Measurements from ENCODE around the gene CACNA2D3. TPM values are rescaled to one million over a fixed set of nuclear protein-coding genes. Genes with fewer than 3 reads are reported as not detected.

Gene CACNA2D3
- total RNA-seq, 4 donors from 2014 or later, result 0.55 to 3.4 (median 1.6) TPM

DNA sequence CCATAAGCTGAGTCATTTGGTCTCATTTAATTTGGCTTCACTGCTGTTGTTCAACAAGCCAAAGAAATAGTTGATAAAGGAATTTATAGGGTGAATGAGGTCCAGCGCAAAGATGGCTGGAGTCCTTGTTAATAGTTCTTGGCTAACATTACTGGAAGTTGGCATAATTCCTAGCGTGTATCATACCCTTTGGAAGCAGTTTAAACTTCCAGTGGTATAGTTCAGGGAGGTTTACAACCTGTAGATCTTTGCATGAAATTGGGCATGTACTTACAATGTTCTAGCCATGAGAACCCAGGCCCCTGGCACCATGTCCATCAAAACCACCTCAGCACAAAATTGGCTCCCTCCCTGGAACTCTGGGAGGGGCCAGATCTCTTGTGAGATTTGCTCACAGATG lies 424.7 kb downstream of the CACNA2D3 start:
- H3K27ac ChIP-seq, result no peak overlapping the region
- H3K9me3 ChIP-seq, result no peaks in the 10 kb centered on the region
- intact Hi-C loops (cut with DNase I; ENCODE audit: low total_unique reads), result no loop called here
- no peaks in the 10 kb centered on the region for H3K27me3 ChIP-seq
- in situ Hi-C loops (cut with MboI; ENCODE audit: low pct_ligation_motif_present in 1 of 4, low pct_unique_long_range_greater_than_20kb in 1 of 4, low sequenced_read_pairs in 3 of 4), result no loop called here
- no peak overlapping the region for H3K4me3 ChIP-seq
- 50 to 72% methylated on average over 2 of the region's 2 CpGs for WGBS, 2 donors (ENCODE audit: low coverage in 1 of 2)
- no peak for DNase-seq
- no peaks in the 10 kb centered on the region for H3K36me3 ChIP-seq
- no peaks in the 10 kb centered on the region for H3K4me1 ChIP-seq
- no peak for TF ChIP-seq POLR2AphosphoS5 (IDR thresholded peaks at IDR 0.05)
- no peak for TF ChIP-seq EP300 (IDR thresholded peaks at IDR 0.05; ENCODE audit: low read depth)
- no peak for TF ChIP-seq POLR2A (IDR thresholded peaks at IDR 0.05)
- TF ChIP-seq, protein P1, sequence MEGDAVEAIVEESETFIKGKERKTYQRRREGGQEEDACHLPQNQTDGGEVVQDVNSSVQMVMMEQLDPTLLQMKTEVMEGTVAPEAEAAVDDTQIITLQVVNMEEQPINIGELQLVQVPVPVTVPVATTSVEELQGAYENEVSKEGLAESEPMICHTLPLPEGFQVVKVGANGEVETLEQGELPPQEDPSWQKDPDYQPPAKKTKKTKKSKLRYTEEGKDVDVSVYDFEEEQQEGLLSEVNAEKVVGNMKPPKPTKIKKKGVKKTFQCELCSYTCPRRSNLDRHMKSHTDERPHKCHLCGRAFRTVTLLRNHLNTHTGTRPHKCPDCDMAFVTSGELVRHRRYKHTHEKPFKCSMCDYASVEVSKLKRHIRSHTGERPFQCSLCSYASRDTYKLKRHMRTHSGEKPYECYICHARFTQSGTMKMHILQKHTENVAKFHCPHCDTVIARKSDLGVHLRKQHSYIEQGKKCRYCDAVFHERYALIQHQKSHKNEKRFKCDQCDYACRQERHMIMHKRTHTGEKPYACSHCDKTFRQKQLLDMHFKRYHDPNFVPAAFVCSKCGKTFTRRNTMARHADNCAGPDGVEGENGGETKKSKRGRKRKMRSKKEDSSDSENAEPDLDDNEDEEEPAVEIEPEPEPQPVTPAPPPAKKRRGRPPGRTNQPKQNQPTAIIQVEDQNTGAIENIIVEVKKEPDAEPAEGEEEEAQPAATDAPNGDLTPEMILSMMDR (IDR thresholded peaks at IDR 0.05), result no peak

GRCh38 chr3:54547846-54548245 lies 425.5 kb downstream of the CACNA2D3 start:
- in situ Hi-C loops (cut with MboI; ENCODE audit: low pct_ligation_motif_present in 1 of 4, low pct_unique_long_range_greater_than_20kb in 1 of 4, low sequenced_read_pairs in 3 of 4), result no loop called here
- WGBS, 2 donors (ENCODE audit: low coverage in 1 of 2), result 90 to 93% methylated on average over 2 of the region's 2 CpGs
- intact Hi-C loops (cut with DNase I; ENCODE audit: low total_unique reads), result no loop called here
- Histone ChIP-seq H3K27ac (no peak overlapping the region), H3K4me3 (no peak overlapping the region), H3K36me3 (no peaks in the 10 kb centered on the region), H3K27me3 (no peaks in the 10 kb centered on the region), H3K4me1 (no peaks in the 10 kb centered on the region), H3K9me3 (no peaks in the 10 kb centered on the region)
- TF ChIP-seq POLR2A (IDR thresholded peaks at IDR 0.05) (no peak), EP300 (IDR thresholded peaks at IDR 0.05; ENCODE audit: low read depth) (no peak), POLR2AphosphoS5 (IDR thresholded peaks at IDR 0.05) (no peak)
- TF ChIP-seq, protein P1 (IDR thresholded peaks at IDR 0.05), result no peak
- no peak for DNase-seq

DNA sequence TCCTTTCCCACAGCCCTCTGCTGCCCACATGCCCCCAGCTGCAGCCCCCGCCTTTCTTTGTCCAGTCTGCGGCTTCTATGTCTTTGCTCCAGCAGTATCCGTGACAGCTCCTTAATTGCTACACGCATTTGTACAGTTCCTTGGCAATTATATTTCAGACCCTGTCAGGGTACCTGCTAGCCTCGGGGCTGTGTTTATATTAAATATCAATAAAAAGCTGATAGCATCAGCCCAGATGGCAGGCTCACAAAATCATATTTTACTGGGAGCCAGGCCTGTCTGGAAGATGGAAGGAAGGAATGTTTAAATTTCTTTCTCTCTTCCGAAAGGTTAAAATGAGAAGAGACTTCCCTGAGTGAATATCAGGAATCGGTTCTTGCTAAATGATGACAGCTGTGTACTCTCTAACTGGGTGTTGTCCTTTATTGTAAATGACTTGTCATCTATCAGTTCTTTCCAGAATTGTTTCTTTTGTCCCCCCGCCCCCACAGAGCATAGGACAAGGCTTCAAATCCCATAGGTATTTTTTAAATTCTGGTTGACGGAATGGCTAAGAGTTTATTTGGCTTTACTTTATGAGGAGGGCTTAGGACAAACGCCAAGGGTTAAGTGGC lies 427.4 kb downstream of the CACNA2D3 start:
- intact Hi-C loops (cut with DNase I; ENCODE audit: low total_unique reads), result no loop called here

DNA sequence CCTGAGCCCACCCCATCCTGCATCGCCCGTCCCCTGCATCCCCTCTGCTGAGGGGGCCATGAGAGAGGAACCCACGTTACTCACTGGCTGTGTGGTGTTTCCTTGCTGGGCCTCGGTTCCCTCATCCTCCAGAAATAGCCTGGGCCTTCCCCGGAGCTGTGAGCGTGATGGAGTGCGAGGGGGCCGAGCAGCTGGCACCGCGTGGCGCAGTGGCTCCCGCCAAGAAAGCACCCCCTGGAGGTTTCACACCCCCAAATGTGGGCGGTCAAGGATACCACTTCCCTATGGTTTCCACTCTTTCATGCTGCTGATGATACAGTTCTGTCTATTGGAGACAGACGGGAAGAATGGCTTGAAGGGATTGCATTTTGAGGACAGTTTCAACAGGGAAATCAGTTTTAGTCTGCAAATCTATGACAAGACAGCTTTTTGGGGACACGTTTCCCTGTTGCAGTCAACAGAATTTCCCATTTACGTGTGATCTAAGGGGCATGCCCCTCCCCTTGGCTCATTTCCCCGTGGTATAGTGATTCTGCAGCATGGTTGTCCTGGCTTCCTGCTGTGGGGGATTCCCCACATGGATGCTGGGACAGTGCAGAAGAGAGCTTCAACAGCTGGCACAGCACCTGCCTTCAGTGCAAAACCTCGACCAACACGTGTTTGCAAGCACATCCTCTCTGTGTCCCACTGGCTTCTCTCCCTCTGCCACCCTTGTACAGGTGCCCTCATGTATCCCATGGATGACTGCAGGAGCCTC lies 428.0 kb downstream of the CACNA2D3 start:
- DNase-seq, result no peak
- H3K36me3 ChIP-seq, result no peaks in the 10 kb centered on the region
- H3K9me3 ChIP-seq, result no peaks in the 10 kb centered on the region
- in situ Hi-C loops (cut with MboI; ENCODE audit: low pct_ligation_motif_present in 1 of 4, low pct_unique_long_range_greater_than_20kb in 1 of 4, low sequenced_read_pairs in 3 of 4), result no loop called here
- WGBS, 2 donors (ENCODE audit: low coverage in 1 of 2), result 75 to 77% methylated on average over 7 to 19 of the region's 19 CpGs
- H3K4me1 ChIP-seq, result no peaks in the 10 kb centered on the region
- TF ChIP-seq, protein P1 (IDR thresholded peaks at IDR 0.05), result no peak
- TF ChIP-seq POLR2A (IDR thresholded peaks at IDR 0.05) (no peak), EP300 (IDR thresholded peaks at IDR 0.05; ENCODE audit: low read depth) (no peak), POLR2AphosphoS5 (IDR thresholded peaks at IDR 0.05) (no peak)
- H3K4me3 ChIP-seq, result no peak overlapping the region
- intact Hi-C loops (cut with DNase I; ENCODE audit: low total_unique reads), result no loop called here
- H3K27ac ChIP-seq, result no peak overlapping the region
- no peaks in the 10 kb centered on the region for H3K27me3 ChIP-seq

More for the DNA sequence above, 427.4 kb downstream of the CACNA2D3 start:
- H3K36me3 ChIP-seq, result no peaks in the 10 kb centered on the region
- no peaks in the 10 kb centered on the region for H3K27me3 ChIP-seq
- 74 to 80% methylated on average over 8 to 10 of the region's 10 CpGs for WGBS, 2 donors (ENCODE audit: low coverage in 1 of 2)
- no peak for DNase-seq
- in situ Hi-C loops (cut with MboI; ENCODE audit: low pct_ligation_motif_present in 1 of 4, low pct_unique_long_range_greater_than_20kb in 1 of 4, low sequenced_read_pairs in 3 of 4), result no loop called here
- TF ChIP-seq, protein P1 (IDR thresholded peaks at IDR 0.05), result no peak
- no peak for TF ChIP-seq EP300 (IDR thresholded peaks at IDR 0.05; ENCODE audit: low read depth)
- TF ChIP-seq POLR2A (IDR thresholded peaks at IDR 0.05), result no peak
- no peak for TF ChIP-seq POLR2AphosphoS5 (IDR thresholded peaks at IDR 0.05)
- no peak overlapping the region for H3K27ac ChIP-seq
- no peak overlapping the region for H3K4me3 ChIP-seq
- H3K9me3 ChIP-seq, result no peaks in the 10 kb centered on the region
- no peaks in the 10 kb centered on the region for H3K4me1 ChIP-seq

Data from transverse colon (tissue), 4 donors.